Aorta (tissue), 5 donors: ENCODE results near the gene DRD2. TPM values are rescaled to one million over a fixed set of nuclear protein-coding genes. Genes with fewer than 3 reads are reported as not detected.

Source experiments
- ATAC-seq: fragments of 200-7000 bp; cut with Tn5 transposase; one replicate; pipeline ENCODE4 v1.9.1; 2022; ENCODE audit warnings: moderate library complexity; ENCODE audit not compliant: low FRiP score
- DNase-seq, 2 donors: peaks; one replicate each; pipeline ENCODE4 v3.0.0-alpha.2; 2020
- H3K27ac ChIP-seq, 2 donors: one replicate each; pipeline ENCODE4 v1.5.1; 2013; ENCODE audit warnings: low read length in 2 of 2, mild to moderate bottlenecking in 2 of 2, moderate library complexity in 2 of 2, control low read depth in 1 of 2, inconsistent platforms in 1 of 2, low read depth in 1 of 2
- H3K27me3 ChIP-seq, 2 donors: one replicate each; pipeline ENCODE4 v1.6.1; 2013; ENCODE audit warnings: control low read depth in 1 of 2, low read length in 1 of 2, mild to moderate bottlenecking in 1 of 2, moderate library complexity in 1 of 2; ENCODE audit not compliant: insufficient read depth in 2 of 2, control insufficient read depth in 1 of 2
- H3K36me3 ChIP-seq, 2 donors: one replicate each; pipeline ENCODE4 v1.6.1; 2013; ENCODE audit warnings: control low read depth in 1 of 2, low read length in 1 of 2, mild to moderate bottlenecking in 1 of 2; ENCODE audit not compliant: insufficient read depth in 2 of 2, control insufficient read depth in 1 of 2
- H3K4me1 ChIP-seq, 2 donors: one replicate each; pipeline ENCODE4 v1.6.1; 2013; ENCODE audit warnings: low read length in 2 of 2, control low read depth in 1 of 2, mild to moderate bottlenecking in 1 of 2, moderate library complexity in 1 of 2; ENCODE audit not compliant: insufficient read depth in 2 of 2, control insufficient read depth in 1 of 2
- H3K4me3 ChIP-seq, 2 donors: one replicate each; pipeline ENCODE4 v1.5.1; 2013; ENCODE audit warnings: low read length in 2 of 2, control low read depth in 1 of 2, mild to moderate bottlenecking in 1 of 2
- H3K9me3 ChIP-seq: one replicate; pipeline ENCODE4 v1.6.1; 2013; ENCODE audit warnings: mild to moderate bottlenecking, low read length; ENCODE audit not compliant: control insufficient read depth
- WGBS, 2 donors: extraction: QIAGEN DNeasy Blood & Tissue Kit; methylation state at CpG; one replicate each; pipeline ENCODE4 v1.1.7; 2013; 5-methylcytosine and 5-hydroxymethylcytosine counted together
- intact Hi-C, 2 donors: fragments of 100-400 bp; cut with DNase I; formaldehyde crosslinking; loops; one replicate each; pipeline versions ENCODE4 v1.14.2 to v1.15.0; 2022
- polyA plus RNA-seq, 2 donors: library from polyadenylated mRNA; stranded (reverse); fragments of 200-250 nt; gene quantifications; one replicate each; pipeline ENCODE4 v1.2.3, GENCODE V29; 2013
- total RNA-seq, 2 donors: library from RNA; stranded (reverse); fragmentation: NEBNext Ultra II Directional; extraction: Animal tissue kit (Norgen Biotek cat#: 25700); gene quantifications; one replicate each; pipeline ENCODE4 v1.2.1, GENCODE V29; 2021
- donor health status: healthy with polysubstance abuse.
- donor health status: Bipolar disorder and iron deficiency.
- donor health status: DM: no; HTN: no; CAD: no.
- donor health status: DM: no; HTN: no; CAD: no.
- donor health status: DM: yes; HTN: yes; CAD: no.

DRD2 gene
- total and polyA plus RNA-seq, 4 donors: 0.48 to 1.3 (median 0.60) TPM

DNA sequence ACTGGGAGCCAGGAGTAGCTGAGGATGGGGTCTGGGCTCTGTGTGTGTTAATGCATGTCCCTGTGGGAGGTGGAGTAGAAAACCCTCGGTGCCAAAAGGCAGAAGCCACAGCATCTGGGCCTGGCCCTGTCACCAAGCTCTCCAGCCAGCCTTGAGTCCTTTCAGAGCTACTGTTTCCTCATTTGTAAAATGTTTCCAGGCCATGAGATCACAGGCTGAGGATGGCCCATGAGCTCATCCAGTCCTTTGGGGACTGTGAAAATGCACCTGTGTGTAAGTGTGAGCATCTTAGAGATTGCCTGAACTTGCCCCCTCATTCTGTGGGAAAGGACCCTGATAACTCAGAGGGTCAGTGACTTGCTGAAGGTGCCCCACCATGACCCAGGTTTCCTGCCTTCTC, 78.5 kb downstream of the DRD2 start:
- WGBS, 2 donors: 50 to 59% methylated on average over 1 of the region's 1 CpG
- Histone ChIP-seq H3K27me3 (no peaks in the 10 kb centered on the region), H3K9me3 (no peaks in the 10 kb centered on the region), H3K4me3 (no peak overlapping the region), H3K36me3 (no peaks in the 10 kb centered on the region), H3K27ac (no peak overlapping the region), H3K4me1 (no peaks in the 10 kb centered on the region)
- ATAC-seq (no peak), DNase-seq (no peak)
- intact Hi-C loops: no loop called here

DNA sequence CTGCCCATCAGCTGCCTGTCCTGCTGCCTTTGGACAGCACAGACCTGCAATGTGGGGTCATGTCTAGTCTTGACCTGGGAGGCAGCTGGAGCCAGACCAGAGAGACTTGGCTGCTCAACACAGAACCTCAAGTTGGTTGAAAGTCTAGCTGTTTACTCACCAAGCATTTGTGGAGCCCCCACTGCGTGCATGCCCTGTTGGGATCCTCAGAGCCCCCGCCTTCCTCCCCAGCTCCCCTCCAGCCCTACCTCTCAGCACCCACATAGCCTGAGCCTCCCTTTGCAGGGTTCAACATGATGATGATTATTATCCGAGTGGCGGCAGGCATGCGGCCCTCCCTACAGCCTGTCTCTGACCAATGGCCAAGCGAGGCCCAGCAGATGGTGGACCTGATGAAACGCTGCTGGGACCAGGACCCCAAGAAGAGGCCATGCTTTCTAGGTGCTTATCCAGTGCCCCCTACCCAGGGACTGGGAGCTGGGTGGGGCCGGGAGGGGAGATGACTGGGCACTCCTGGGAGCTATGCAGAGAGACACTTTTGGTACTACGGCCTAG, 79.3 kb downstream of the DRD2 start:
- Histone ChIP-seq H3K4me3 (no peak overlapping the region), H3K27ac (no peak overlapping the region), H3K9me3 (no peaks in the 10 kb centered on the region), H3K27me3 (no peaks in the 10 kb centered on the region), H3K4me1 (no peaks in the 10 kb centered on the region), H3K36me3 (no peaks in the 10 kb centered on the region)
- intact Hi-C loops: no loop called here
- no peak for ATAC-seq
- no peak for DNase-seq
- WGBS, 2 donors: 91 to 93% methylated on average over 9 of the region's 9 CpGs

DNA sequence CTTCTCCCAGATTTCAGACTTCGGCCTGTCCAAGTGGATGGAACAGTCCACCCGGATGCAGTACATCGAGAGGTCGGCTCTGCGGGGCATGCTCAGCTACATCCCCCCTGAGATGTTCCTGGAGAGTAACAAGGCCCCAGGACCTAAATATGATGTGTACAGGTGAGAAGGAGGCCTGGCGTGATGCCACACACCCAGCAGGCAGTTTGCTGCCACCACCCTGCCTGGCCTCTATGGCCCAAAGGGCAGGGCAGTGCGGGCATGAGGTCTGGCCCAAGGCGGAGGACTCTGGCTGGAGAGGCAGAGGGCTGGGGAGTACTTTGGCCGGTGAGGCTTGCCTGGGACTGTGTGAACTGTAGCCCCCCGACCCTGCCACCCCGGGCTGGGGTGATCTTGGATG, 80.3 kb downstream of the DRD2 start:
- H3K27me3 ChIP-seq: no peaks in the 10 kb centered on the region
- DNase-seq (no peak), ATAC-seq (no peak)
- intact Hi-C loops: no loop called here
- no peaks in the 10 kb centered on the region for H3K9me3 ChIP-seq
- no peak overlapping the region for H3K4me3 ChIP-seq
- WGBS, 2 donors: 92 to 93% methylated on average over 11 of the region's 11 CpGs
- no peaks in the 10 kb centered on the region for H3K36me3 ChIP-seq
- H3K27ac ChIP-seq: no peak overlapping the region
- no peaks in the 10 kb centered on the region for H3K4me1 ChIP-seq

DNA sequence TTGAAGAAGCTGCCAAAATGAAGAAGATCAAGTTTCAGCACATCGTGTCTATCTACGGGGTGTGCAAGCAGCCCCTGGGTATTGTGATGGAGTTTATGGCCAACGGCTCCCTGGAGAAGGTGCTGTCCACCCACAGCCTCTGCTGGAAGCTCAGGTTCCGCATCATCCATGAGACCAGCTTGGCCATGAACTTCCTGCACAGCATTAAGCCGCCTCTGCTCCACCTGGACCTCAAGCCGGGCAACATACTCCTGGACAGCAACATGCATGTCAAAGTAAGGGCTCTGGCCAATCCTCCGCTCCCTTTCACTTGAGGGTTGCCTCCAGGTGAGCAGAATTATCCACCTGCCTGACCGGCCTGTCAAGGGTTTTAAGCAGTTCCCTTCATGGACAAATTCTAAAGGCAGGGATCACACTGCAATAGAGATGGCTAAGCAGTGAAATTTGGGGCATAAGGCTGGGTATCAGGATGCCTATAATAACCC, 81.7 kb downstream of the DRD2 start:
- intact Hi-C loops: no loop called here
- Histone ChIP-seq H3K36me3 (no peaks in the 10 kb centered on the region), H3K9me3 (no peaks in the 10 kb centered on the region), H3K4me3 (no peak overlapping the region), H3K27ac (no peak overlapping the region), H3K4me1 (no peaks in the 10 kb centered on the region), H3K27me3 (no peaks in the 10 kb centered on the region)
- ATAC-seq (no peak), DNase-seq (no peak)
- WGBS, 2 donors: 79% methylated on average over 8 of the region's 8 CpGs

DNA sequence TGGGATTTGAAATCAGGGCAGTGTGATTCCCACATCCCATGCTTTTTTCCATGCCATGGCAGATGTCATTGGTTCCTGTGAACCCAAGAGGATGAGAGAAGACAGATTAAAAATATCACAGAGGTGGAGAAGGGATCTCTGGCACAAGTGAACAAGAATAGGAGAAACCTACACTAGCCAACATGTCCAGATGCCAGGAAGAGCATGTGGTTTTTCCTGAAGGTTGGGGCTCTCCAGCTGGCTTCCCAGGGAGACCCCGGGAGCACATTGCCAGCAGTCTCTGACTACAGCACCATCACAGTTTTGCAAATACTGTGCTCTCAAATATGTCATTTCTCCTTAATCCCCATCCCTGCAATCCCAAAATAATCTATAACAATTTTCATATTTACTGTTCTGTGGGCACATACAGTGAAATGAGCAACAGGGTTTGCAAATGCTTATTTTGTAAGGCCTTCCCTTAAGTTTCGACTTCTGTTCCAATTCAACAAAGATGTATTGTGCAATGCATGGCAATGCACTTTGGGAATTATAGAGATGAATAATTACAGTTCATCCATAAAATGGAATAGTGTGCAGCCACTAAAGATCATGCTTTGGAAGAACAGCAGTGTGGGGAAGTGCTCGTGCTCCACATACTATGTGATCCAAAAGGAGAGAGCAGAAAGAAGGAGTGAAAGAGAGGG, 82.8 kb downstream of the DRD2 start:
- Histone ChIP-seq H3K9me3 (no peaks in the 10 kb centered on the region), H3K4me1 (no peaks in the 10 kb centered on the region), H3K27me3 (no peaks in the 10 kb centered on the region), H3K36me3 (no peaks in the 10 kb centered on the region), H3K4me3 (no peak overlapping the region), H3K27ac (no peak overlapping the region)
- ATAC-seq (no peak), DNase-seq (no peak)
- WGBS, 2 donors: 77 to 80% methylated on average over 3 of the region's 3 CpGs
- intact Hi-C loops: no loop called here

DNA sequence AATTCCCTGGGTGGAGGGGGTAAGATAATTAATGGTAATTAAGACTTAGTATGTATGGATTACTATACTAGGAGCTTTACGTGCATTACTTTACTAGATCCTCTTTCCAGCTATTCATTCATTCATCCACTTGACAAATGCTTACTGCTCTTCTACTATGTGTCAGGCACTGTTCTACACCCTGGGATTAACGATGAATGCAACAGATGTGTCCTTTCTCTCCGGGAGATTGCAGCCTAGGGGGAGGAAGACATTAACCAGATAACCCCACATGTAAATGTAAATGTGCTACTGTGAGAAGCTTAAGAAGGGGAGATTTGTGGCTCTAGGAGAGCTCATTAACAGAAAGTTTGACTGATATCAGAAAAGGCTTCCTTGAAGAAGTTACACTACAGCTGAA, 85.9 kb downstream of the DRD2 start:
- no peak overlapping the region for H3K4me3 ChIP-seq
- 45 to 50% methylated on average over 3 of the region's 3 CpGs for WGBS, 2 donors
- intact Hi-C loops: no loop called here
- H3K36me3 ChIP-seq: no peaks in the 10 kb centered on the region
- no peaks in the 10 kb centered on the region for H3K4me1 ChIP-seq
- H3K27ac ChIP-seq: no peak overlapping the region
- DNase-seq (no peak), ATAC-seq (no peak)
- H3K9me3 ChIP-seq: no peaks in the 10 kb centered on the region
- H3K27me3 ChIP-seq: no peaks in the 10 kb centered on the region

DNA sequence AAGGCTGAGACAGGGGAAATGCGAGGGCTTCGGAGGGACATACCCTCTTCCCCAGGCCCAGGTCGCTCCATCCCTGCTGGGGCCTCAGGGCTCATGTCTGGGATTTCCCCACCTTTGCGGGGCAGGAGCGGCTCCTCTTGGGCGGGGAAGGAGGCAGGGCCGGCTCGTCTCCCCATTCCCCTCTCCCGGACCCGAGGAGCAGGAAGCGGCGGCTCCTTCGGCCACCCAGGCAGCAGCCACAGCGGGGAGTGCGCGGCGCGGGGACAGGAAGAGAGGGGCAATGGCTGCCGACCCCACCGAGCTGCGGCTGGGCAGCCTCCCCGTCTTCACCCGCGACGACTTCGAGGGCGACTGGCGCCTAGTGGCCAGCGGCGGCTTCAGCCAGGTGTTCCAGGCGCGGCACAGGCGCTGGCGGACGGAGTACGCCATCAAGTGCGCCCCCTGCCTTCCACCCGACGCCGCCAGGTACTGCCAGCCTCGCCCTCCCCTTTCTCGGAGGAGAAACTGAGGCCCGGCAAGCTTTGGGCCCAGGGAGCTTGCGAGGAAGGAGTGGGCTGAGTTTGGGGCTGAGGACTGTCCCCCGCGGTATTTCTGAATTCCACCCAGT, 87.5 kb downstream of the DRD2 start, which contains the start of gene ANKK1:
Gene ANKK1 (plus strand): TSS at position 175 of the 607 bp plus-strand sequence. CDS start 106 bp downstream, at position 281.
- DNase-seq: no peak
- H3K4me3 ChIP-seq: no peak within 1 kb of the TSS
- WGBS, 2 donors: 8 to 9% methylated on average over 37 to 46 of the region's 46 CpGs
- no peak for ATAC-seq
- H3K4me1 ChIP-seq: no peaks in the 10 kb centered on the region
- no peaks in the 10 kb centered on the region for H3K27me3 ChIP-seq
- H3K27ac ChIP-seq: no peak within 1 kb of the TSS
- no peaks in the 10 kb centered on the region for H3K36me3 ChIP-seq
- intact Hi-C loops: no loop called here
- no peaks in the 10 kb centered on the region for H3K9me3 ChIP-seq

DNA sequence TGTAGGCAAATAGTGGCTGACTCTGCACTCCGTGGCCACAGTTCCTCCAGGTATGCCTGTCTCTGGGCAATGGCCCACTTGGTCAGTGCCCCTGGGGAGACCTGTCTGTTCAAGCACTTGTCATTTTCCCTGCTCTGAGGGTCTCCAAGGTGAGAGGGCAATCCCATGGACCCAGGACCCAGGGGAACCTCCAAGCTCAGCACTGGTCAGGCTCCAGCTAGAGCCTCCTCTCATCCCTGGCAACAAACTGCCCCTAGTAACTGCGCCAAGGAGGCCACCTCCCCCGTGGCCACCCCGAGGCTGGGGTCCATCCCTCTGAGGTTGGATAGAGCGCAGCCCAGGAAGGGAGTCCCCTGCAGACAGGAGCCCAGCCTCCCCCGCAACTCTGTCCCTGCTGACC, 88.3 kb downstream of the DRD2 start:
- Histone ChIP-seq H3K27me3 (no peaks in the 10 kb centered on the region), H3K36me3 (no peaks in the 10 kb centered on the region), H3K4me3 (no peak overlapping the region), H3K9me3 (no peaks in the 10 kb centered on the region), H3K27ac (no peak overlapping the region), H3K4me1 (no peaks in the 10 kb centered on the region)
- intact Hi-C loops: no loop called here
- DNase-seq (no peak), ATAC-seq (no peak)
- 82 to 86% methylated on average over 6 of the region's 6 CpGs for WGBS, 2 donors

DNA sequence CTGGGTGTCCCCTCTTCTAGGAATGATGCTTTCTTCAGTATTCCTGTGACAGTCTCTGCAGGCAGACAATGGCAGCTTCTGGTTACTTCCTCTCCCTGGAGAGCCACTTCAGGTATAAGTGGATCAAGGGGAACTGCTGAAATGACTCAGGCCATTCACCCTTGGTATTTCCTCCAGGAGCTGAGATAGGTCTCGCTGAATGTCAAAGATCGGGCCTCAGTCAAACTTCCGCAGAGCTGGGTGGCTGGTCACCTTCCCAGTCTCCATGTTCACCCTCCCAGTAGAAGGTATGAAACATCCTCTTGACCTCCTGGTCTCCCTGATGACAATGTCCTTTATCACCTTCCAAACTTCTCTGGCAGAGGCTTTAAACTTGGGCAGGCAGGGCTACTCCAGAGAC, 89.4 kb downstream of the DRD2 start:
- Histone ChIP-seq H3K4me3 (no peak overlapping the region), H3K27me3 (no peaks in the 10 kb centered on the region), H3K4me1 (no peaks in the 10 kb centered on the region), H3K9me3 (no peaks in the 10 kb centered on the region), H3K27ac (no peak overlapping the region), H3K36me3 (no peaks in the 10 kb centered on the region)
- intact Hi-C loops: no loop called here
- no peak for DNase-seq
- no peak for ATAC-seq
- WGBS, 2 donors: 95 to 97% methylated on average over 3 of the region's 3 CpGs
